ENCODE measurements around the gene ZNF783. TPM values are rescaled to one million over a fixed set of nuclear protein-coding genes. Genes with fewer than 3 reads are reported as not detected.

The ZNF783 gene
- total and polyA plus RNA-seq, 3 donors from 2014 or later, result 15.0 to 41.1 (median 30.5) TPM

- DNase-seq, result no peak
- no peak overlapping the region for H3K27ac ChIP-seq
- TF ChIP-seq CTCF (IDR thresholded peaks at IDR 0.05) (no peak), POLR2A (IDR thresholded peaks at IDR 0.05) (no peak)
- no peaks in the 10 kb centered on the region for H3K4me1 ChIP-seq
- WGBS, 2 donors, result 92 to 96% methylated on average over 17 of the region's 17 CpGs
- H3K36me3 ChIP-seq (ENCODE audit: low read depth, missing control alignments), result no peaks in the 10 kb centered on the region
- intact Hi-C loops (cut with DNase I; ENCODE audit: low total_unique reads), result no loop called here
- no peaks in the 10 kb centered on the region for H3K9me3 ChIP-seq
- no peak overlapping the region for H3K4me3 ChIP-seq
- H3K27me3 ChIP-seq, result no peaks in the 10 kb centered on the region
Observed at GRCh38 chr7:149279111-149279743, 17.2 kb downstream of the ZNF783 start.

- H3K9me3 ChIP-seq, result no peaks in the 10 kb centered on the region
Observed at GRCh38 chr7:149280151-149280550, 18.2 kb downstream of the ZNF783 start.

GRCh38 chr7:149280661-149281507, 18.9 kb downstream of the ZNF783 start:
- H3K36me3 ChIP-seq (ENCODE audit: low read depth, missing control alignments), result no peaks in the 10 kb centered on the region
- intact Hi-C loops (cut with DNase I; ENCODE audit: low total_unique reads), result no loop called here
- no peak overlapping the region for H3K4me3 ChIP-seq
- H3K9me3 ChIP-seq, result no peaks in the 10 kb centered on the region
- no peaks in the 10 kb centered on the region for H3K4me1 ChIP-seq
- H3K27ac ChIP-seq, result no peak overlapping the region
- H3K27me3 ChIP-seq, result no peaks in the 10 kb centered on the region
- no peak for TF ChIP-seq POLR2A (IDR thresholded peaks at IDR 0.05)
- TF ChIP-seq CTCF (IDR thresholded peaks at IDR 0.05), result no peak
- 91 to 100% methylated on average over 3 to 8 of the region's 8 CpGs for WGBS, 2 donors
- DNase-seq, result no peak

More at GRCh38 chr7:149280151-149280550, 18.2 kb downstream of the ZNF783 start:
- no peak for DNase-seq
- Histone ChIP-seq H3K27me3 (no peaks in the 10 kb centered on the region), H3K4me3 (no peak overlapping the region), H3K36me3 (ENCODE audit: low read depth, missing control alignments) (no peaks in the 10 kb centered on the region), H3K27ac (no peak overlapping the region), H3K4me1 (no peaks in the 10 kb centered on the region)
- intact Hi-C loops (cut with DNase I; ENCODE audit: low total_unique reads), result no loop called here
- 84% methylated on average over 8 of the region's 9 CpGs; no CpG with 5 or more reads in 1 of the 2 donors for WGBS, 2 donors
- TF ChIP-seq CTCF (IDR thresholded peaks at IDR 0.05) (no peak), POLR2A (IDR thresholded peaks at IDR 0.05) (no peak)

- Histone ChIP-seq H3K27me3 (no peaks in the 10 kb centered on the region), H3K9me3 (no peaks in the 10 kb centered on the region), H3K36me3 (ENCODE audit: low read depth, missing control alignments) (no peaks in the 10 kb centered on the region), H3K27ac (no peak overlapping the region), H3K4me3 (peak overlapping the region in 1 of 2 donors; percentile 26), H3K4me1 (no peaks in the 10 kb centered on the region)
- DNase-seq, result no peak
- intact Hi-C loops (cut with DNase I; ENCODE audit: low total_unique reads), result no loop called here
- no peak for TF ChIP-seq POLR2A (IDR thresholded peaks at IDR 0.05)
- no peak for TF ChIP-seq CTCF (IDR thresholded peaks at IDR 0.05)
- WGBS, 2 donors, result 69 to 78% methylated on average over 22 to 50 of the region's 59 CpGs
Observed at GRCh38 chr7:149281508-149282330, 19.7 kb downstream of the ZNF783 start.
